HepG2 (cell line): Measurements from ENCODE around the gene KIAA1755. TPM values are rescaled to one million over a fixed set of nuclear protein-coding genes. Genes with fewer than 3 reads are reported as not detected.

Experiments
- CTCF ChIP-seq: sonication (generic); formaldehyde crosslinking; IDR thresholded peaks from 2 replicates; pipeline ENCODE4 v1.5.0; 2020; ENCODE audit warnings: mild to moderate bottlenecking, missing genetic modification reagents, moderate library complexity
- DNMT1 ChIP-seq: sonication (generic); formaldehyde crosslinking; IDR thresholded peaks from 2 replicates; pipeline ENCODE4 v1.5.1; 2020; ENCODE audit warnings: mild to moderate bottlenecking, missing genetic modification reagents
- MAZ ChIP-seq, 2 experiments: sonication (generic) in 1 of 2; formaldehyde crosslinking in 1 of 2; IDR thresholded peaks; 2 replicates each; pipeline versions ENCODE4 v1.5.0 to v1.6.1; 2012 to 2020; ENCODE audit warnings: low read depth in 2 of 2, mild to moderate bottlenecking in 2 of 2, borderline replicate concordance in 1 of 2, improper control_type of control experiment in 1 of 2, low read length in 1 of 2, missing genetic modification reagents in 1 of 2, moderate library complexity in 1 of 2
- NFKB2 ChIP-seq: sonication (generic); formaldehyde crosslinking; IDR thresholded peaks from 2 replicates; pipeline ENCODE4 v1.4.0; 2020; ENCODE audit warnings: missing genetic modification reagents, borderline replicate concordance
- PTBP1 ChIP-seq: fragments of 200-400 bp; formaldehyde crosslinking; IDR thresholded peaks from 2 replicates; pipeline ENCODE4 v1.6.1; 2018; ENCODE audit warnings: low read length, low read depth; ENCODE audit not compliant: poor library complexity, severe bottlenecking
- ZNF276 ChIP-seq: sonication (generic); formaldehyde crosslinking; IDR thresholded peaks from 2 replicates; pipeline ENCODE4 v1.4.0; 2020; ENCODE audit warnings: mild to moderate bottlenecking, low read depth, missing genetic modification reagents
- ZNF343 ChIP-seq: sonication (generic); formaldehyde crosslinking; IDR thresholded peaks from 2 replicates; pipeline ENCODE4 v1.4.0; 2020; ENCODE audit warnings: mild to moderate bottlenecking, missing genetic modification reagents
- ZNF501 ChIP-seq: sonication (generic); formaldehyde crosslinking; IDR thresholded peaks from 2 replicates; pipeline ENCODE4 v1.5.1; 2020; ENCODE audit warnings: mild to moderate bottlenecking, moderate library complexity, missing genetic modification reagents
- ZNF766 ChIP-seq: sonication (generic); formaldehyde crosslinking; IDR thresholded peaks from 2 replicates; pipeline ENCODE4 v1.5.0; 2020; ENCODE audit warnings: missing genetic modification reagents, borderline replicate concordance
- ZSCAN25 ChIP-seq: sonication (generic); formaldehyde crosslinking; IDR thresholded peaks from 2 replicates; pipeline ENCODE4 v1.8.0; 2022; ENCODE audit warnings: mild to moderate bottlenecking, missing genetic modification reagents
- polyA plus RNA-seq, 8 experiments: library from polyadenylated mRNA; depleted of rRNA in 3 of 8; stranded (reverse) in 7 of 8; unstranded in 1 of 8; fragments of >200 nt; fragmentation: Illumina TruSeq in 4 of 8; extraction: Trizol in 4 of 8; gene quantifications; 2 replicates each; pipeline versions ENCODE4 v1.2.1 to v1.2.3, GENCODE V29; 2011 to 2016; ENCODE audit warnings: low read depth in 4 of 8, missing spikeins in 1 of 8, mixed read lengths in 1 of 8; ENCODE audit not compliant: insufficient read depth in 1 of 8
- total RNA-seq, 5 experiments: library from RNA; depleted of rRNA; stranded (reverse); fragments of >200 nt; fragmentation: Illumina TruSeq; extraction: Trizol; gene quantifications; 2 replicates each; pipeline ENCODE4 v1.2.3, GENCODE V29; 2016; ENCODE audit warnings: low read depth in 1 of 5
- TF ChIP-seq, protein P1 (sequence below): sonication (generic); formaldehyde crosslinking; IDR thresholded peaks from 2 replicates; pipeline ENCODE4 v1.4.0; 2020; ENCODE audit warnings: mild to moderate bottlenecking, missing genetic modification reagents
- TF ChIP-seq, protein P2 (sequence below): IDR thresholded peaks from 2 replicates; pipeline ENCODE4 v1.6.1; 2016; ENCODE audit warnings: missing genetic modification reagents, missing compliant biosample characterization
- TF ChIP-seq, protein P3 (sequence below): sonication (generic); formaldehyde crosslinking; IDR thresholded peaks from 2 replicates; pipeline ENCODE4 v1.8.0; 2022; ENCODE audit warnings: mild to moderate bottlenecking, missing genetic modification reagents; ENCODE audit not compliant: insufficient replicate concordance

The KIAA1755 gene
- total and polyA plus RNA-seq, 2 of the 13 experiments (the other 11 are each of a cell fraction or from before 2014, with no cell fraction given), result 0.04 TPM; not detected in 1

DNA sequence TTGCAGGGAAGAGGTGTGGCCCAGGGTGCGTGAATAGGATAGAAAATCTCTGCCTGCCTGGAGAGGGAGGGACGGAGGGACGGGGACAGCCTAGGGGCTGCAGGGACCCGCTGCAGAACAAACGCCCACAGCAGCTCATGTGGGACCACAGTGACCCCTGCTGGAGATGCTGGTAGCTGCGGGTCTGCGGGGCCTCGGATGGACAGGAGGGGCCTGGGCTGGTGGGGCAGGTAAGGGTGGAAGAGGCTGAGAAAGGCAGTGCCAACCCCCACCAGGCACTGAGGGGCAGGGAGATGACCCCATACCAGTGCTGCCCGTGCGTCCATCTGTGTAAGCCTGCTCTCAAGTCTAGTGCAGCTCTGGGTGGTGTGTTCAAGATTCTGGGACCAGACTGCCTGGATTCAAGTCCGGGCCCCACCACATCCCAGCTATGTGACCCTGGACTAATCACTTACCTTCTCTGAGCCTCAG, 39.4 kb downstream of the KIAA1755 start (continued):
- TF ChIP-seq, protein P1, sequence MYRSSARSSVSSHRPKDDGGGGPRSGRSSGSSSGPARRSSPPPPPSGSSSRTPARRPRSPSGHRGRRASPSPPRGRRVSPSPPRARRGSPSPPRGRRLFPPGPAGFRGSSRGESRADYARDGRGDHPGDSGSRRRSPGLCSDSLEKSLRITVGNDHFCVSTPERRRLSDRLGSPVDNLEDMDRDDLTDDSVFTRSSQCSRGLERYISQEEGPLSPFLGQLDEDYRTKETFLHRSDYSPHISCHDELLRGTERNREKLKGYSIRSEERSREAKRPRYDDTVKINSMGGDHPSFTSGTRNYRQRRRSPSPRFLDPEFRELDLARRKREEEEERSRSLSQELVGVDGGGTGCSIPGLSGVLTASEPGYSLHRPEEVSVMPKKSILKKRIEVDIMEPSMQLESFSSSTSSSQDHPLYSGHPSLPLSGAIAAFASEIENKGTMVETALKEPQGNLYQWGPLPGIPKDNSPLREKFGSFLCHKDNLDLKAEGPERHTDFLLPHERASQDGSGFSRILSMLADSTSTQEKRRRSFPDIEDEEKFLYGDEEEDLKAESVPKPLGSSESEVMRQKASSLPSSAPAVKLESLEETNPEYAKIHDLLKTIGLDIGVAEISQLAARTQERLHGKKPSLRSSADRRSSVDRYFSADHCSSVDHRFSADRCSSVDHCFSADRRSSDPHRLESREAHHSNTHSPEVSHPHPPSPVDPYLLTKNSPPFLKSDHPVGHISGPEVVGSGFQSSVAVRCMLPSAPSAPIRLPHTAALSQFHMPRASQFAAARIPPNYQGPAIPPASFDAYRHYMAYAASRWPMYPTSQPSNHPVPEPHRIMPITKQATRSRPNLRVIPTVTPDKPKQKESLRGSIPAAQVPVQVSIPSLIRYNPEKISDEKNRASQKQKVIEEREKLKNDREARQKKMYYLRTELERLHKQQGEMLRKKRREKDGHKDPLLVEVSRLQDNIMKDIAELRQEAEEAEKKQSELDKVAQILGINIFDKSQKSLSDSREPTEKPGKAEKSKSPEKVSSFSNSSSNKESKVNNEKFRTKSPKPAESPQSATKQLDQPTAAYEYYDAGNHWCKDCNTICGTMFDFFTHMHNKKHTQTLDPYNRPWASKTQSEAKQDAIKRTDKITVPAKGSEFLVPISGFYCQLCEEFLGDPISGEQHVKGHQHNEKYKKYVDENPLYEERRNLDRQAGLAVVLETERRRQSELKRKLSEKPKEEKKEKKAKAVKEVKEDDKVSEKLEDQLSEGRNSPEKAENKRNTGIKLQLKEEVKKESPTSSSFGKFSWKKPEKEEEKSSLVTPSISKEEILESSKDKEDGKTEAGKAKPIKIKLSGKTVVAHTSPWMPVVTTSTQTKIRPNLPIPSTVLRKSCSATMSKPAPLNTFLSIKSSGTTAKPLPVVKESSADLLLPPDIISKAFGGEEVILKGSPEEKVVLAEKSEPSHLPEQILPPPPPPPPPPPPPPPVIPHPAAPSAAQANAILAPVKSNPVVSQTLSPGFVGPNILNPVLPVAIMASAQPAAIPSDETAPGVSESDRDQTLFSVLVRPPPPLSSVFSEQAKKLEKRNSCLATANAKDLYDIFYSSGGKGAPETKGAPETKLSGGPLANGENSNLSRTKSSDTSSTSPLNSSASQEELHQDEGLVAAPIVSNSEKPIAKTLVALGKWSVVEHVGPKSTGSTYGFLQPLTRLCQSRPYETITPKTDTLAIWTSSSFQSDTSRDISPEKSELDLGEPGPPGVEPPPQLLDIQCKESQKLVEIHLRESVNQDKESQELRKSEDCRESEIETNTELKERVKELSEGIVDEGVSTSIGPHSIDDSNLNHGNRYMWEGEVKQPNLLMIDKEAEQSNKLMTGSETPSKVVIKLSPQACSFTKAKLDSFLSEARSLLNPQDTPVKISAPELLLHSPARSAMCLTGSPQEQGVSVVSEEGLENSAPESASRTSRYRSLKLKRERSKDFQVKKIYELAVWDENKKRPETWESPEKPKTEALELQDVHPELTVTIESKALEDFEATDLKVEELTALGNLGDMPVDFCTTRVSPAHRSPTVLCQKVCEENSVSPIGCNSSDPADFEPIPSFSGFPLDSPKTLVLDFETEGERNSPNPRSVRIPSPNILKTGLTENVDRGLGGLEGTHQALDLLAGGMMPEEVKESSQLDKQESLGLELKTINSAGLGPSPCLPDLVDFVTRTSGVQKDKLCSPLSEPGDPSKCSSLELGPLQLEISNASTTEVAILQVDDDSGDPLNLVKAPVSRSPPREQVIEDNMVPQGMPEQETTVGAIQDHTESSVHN (CRISPR knock-in tag), result peak; percentile 76; the same call in 1 of the 2 replicates
- TF ChIP-seq, protein P2, sequence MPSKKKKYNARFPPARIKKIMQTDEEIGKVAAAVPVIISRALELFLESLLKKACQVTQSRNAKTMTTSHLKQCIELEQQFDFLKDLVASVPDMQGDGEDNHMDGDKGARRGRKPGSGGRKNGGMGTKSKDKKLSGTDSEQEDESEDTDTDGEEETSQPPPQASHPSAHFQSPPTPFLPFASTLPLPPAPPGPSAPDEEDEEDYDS, result no peak
- 0 out of 2 replicates have a peak, but pooled peaks have one; percentile 52 for TF ChIP-seq DNMT1
- peak; percentile 78 for TF ChIP-seq PTBP1
- TF ChIP-seq NFKB2, result peak; percentile 58; the same call in 1 of the 2 replicates
- 0 out of 2 replicates have a peak, but pooled peaks have one; percentile 57 for TF ChIP-seq ZNF766
- TF ChIP-seq CTCF, result peak; percentile 100
- TF ChIP-seq, protein P3, sequence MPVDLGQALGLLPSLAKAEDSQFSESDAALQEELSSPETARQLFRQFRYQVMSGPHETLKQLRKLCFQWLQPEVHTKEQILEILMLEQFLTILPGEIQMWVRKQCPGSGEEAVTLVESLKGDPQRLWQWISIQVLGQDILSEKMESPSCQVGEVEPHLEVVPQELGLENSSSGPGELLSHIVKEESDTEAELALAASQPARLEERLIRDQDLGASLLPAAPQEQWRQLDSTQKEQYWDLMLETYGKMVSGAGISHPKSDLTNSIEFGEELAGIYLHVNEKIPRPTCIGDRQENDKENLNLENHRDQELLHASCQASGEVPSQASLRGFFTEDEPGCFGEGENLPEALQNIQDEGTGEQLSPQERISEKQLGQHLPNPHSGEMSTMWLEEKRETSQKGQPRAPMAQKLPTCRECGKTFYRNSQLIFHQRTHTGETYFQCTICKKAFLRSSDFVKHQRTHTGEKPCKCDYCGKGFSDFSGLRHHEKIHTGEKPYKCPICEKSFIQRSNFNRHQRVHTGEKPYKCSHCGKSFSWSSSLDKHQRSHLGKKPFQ (CRISPR knock-in tag), result no peak
- 0 out of 2 replicates have a peak, but pooled peaks have one; percentile 34 for TF ChIP-seq MAZ (IDR thresholded peaks at IDR 0.05; ENCODE audit: borderline replicate concordance, low read depth, low read length)
- no peak for TF ChIP-seq MAZ (CRISPR knock-in tag; IDR thresholded peaks at IDR 0.05; ENCODE audit: low read depth)
- no peak for TF ChIP-seq ZNF343
- peak; percentile 72; the same call in 1 of the 2 replicates for TF ChIP-seq ZNF501 (CRISPR knock-in tag)
- TF ChIP-seq ZSCAN25 (CRISPR knock-in tag), result peak; percentile 67; the same call in 1 of the 2 replicates
- peak; percentile 69; the same call in 1 of the 2 replicates for TF ChIP-seq ZNF276 (CRISPR knock-in tag)
